DMS153 (cell line): ENCODE measurements around the gene CDY1B.
"Not testable (repeated sequence)": the region's sequence is repeated elsewhere in the genome, so short reads cannot be mapped to it uniquely, and the experiment has no call there.

Source experiments
- DNase-seq: peaks from one replicate; lab custom pipeline; 2025; lab: John Stamatoyannopoulos, UW

CDY1B gene, protein sequence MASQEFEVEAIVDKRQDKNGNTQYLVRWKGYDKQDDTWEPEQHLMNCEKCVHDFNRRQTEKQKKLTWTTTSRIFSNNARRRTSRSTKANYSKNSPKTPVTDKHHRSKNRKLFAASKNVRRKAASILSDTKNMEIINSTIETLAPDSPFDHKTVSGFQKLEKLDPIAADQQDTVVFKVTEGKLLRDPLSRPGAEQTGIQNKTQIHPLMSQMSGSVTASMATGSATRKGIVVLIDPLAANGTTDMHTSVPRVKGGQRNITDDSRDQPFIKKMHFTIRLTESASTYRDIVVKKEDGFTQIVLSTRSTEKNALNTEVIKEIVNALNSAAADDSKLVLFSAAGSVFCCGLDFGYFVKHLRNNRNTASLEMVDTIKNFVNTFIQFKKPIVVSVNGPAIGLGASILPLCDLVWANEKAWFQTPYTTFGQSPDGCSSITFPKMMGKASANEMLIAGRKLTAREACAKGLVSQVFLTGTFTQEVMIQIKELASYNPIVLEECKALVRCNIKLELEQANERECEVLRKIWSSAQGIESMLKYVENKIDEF

DNA sequence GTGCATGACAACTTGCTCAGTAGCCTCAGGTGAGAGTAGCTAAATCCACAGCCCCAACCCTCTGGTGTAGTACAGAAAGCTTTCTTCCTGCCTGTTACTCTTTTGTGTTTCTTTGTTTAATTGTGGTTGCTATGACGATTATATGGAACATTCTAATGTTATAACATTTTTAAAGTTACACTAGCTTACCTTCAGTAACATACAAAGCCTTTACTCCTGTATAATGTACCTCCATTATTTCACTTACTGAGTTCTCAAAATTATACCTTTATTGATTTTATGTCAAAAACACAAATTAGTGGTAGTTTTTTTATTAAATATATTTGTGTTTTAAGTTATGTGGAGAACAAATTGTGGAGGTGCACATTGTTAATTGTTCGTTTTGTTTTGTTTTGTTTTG is at the start of gene CDY1B:
CDY1B (minus strand) TSS at position 101 of the 400 bp plus-strand sequence. CDS start 331 bp downstream, outside the sequence.
- not testable (repeated sequence) for DNase-seq

DNA sequence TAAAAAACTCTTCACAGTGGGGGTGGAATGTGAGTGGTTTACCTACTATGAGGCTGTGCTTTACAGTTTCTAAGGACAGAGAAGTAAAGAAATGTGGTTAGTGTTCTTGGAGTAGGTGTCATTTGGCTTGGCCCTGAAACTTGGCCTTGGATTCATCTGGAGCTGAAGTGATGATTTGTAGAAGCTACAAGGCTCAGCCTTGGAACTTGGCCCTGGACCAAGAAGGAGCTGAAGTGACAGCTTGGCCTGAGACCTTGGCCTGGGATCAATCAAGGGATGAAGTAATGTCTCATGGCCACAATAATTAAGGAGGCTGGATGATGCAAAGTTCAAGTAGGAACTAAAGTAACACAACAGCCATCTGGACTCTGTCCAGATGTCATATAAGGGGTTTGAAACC is 1.7 kb upstream of the CDY1B start:
- DNase-seq, result not testable (repeated sequence)

- DNase-seq, result not testable (repeated sequence)
Measured at GRCh38 chrY:24043209-24043608, 4.6 kb downstream of the CDY1B start.

- not testable (repeated sequence) for DNase-seq
Measured at GRCh38 chrY:24039008-24039718, 8.7 kb downstream of the CDY1B start.

- not testable (repeated sequence) for DNase-seq
Measured at GRCh38 chrY:24026212-24027103, 21.4 kb downstream of the CDY1B start.
